Heart left ventricle (tissue), 13 donors: ENCODE data around the gene FUT8.

Experiments used
- POLR2A ChIP-seq, 2 donors: fragments of 450-650 bp; IDR thresholded peaks; one replicate each; pipeline ENCODE4 v1.6.1; 2017; ENCODE audit warnings: antibody characterized with exemption in 2 of 2, mild to moderate bottlenecking in 2 of 2, moderate library complexity in 2 of 2
- TF ChIP-seq, protein P1 (sequence below), 12 donors: fragments of 200-600 bp; sonication (generic) in 4 of 12; IDR thresholded peaks; one replicate each; pipeline versions ENCODE4 v1.5.0 to v1.8.0; 2018 to 2022; ENCODE audit warnings: antibody characterized with exemption in 12 of 12, mild to moderate bottlenecking in 5 of 12
- donor health status: ischemic (EF 13 %, LVEDD 7.1; RV severe dilation, severe dysfunction).
- donor health status: DM: no; HTN: yes; CAD: no.
- donor health status: DM: no; HTN: no; CAD: no.
- donor health status: ischemic (EF 25% LVEDD 6.9; RV normal size, moderate dysfunction).
- donor health status: ischemic (EF 25% LVEDD 5.7; RV mildly dilated, moderate dysfunction).
- donor health status: ischemic (EF 35%, LVEDD 5.7; RV mildly dilated, moderate dysfunction).
- donor health status: nonischemic (EF 11% LVEDD 7.7; RV severe dilation, severe dysfunction).
- donor health status: DM: yes; HTN: yes; CAD: no.
- donor health status: PGD.
- donor health status: ischemic (EF 29% LVEDD 5.4; RV normal size, mild dysfunction).
- donor health status: nonischemic (EF 23%, LVEDD 6.1; RV moderate dilation, normal function).

GRCh38 chr14:65422088-65422834 lies 9.7 kb downstream of the FUT8 start:
- TF ChIP-seq, protein P1, sequence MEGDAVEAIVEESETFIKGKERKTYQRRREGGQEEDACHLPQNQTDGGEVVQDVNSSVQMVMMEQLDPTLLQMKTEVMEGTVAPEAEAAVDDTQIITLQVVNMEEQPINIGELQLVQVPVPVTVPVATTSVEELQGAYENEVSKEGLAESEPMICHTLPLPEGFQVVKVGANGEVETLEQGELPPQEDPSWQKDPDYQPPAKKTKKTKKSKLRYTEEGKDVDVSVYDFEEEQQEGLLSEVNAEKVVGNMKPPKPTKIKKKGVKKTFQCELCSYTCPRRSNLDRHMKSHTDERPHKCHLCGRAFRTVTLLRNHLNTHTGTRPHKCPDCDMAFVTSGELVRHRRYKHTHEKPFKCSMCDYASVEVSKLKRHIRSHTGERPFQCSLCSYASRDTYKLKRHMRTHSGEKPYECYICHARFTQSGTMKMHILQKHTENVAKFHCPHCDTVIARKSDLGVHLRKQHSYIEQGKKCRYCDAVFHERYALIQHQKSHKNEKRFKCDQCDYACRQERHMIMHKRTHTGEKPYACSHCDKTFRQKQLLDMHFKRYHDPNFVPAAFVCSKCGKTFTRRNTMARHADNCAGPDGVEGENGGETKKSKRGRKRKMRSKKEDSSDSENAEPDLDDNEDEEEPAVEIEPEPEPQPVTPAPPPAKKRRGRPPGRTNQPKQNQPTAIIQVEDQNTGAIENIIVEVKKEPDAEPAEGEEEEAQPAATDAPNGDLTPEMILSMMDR (IDR thresholded peaks at IDR 0.05) = no peak
- no peak for TF ChIP-seq POLR2A (IDR thresholded peaks at IDR 0.05)
